EH (cell line): Measurements from ENCODE around the gene EVA1C.
"Not testable (repeated sequence)": the region's sequence is repeated elsewhere in the genome, so short reads cannot be mapped to it uniquely, and the experiment has no call there.

Source experiments
- DNase-seq: peaks from one replicate; pipeline ENCODE4 v3.0.0-alpha.2; 2015; ENCODE audit warnings: low read depth

EVA1C gene

GRCh38 chr21:32424674-32425073 is 12.2 kb downstream of the EVA1C start:
- peak; percentile 23 for DNase-seq

- no peak for DNase-seq
These were observed 13.1 kb downstream of the EVA1C start for GRCh38 chr21:32425628-32426027.

GRCh38 chr21:32426066-32426465 is 13.6 kb downstream of the EVA1C start:
- no peak for DNase-seq

- peak; percentile 84 for DNase-seq
These were observed 14.1 kb downstream of the EVA1C start for GRCh38 chr21:32426592-32427051.

GRCh38 chr21:32427958-32428623 is 15.6 kb downstream of the EVA1C start:
- DNase-seq, result no peak

GRCh38 chr21:32432982-32433660 is 20.6 kb downstream of the EVA1C start:
- not testable (repeated sequence) for DNase-seq

GRCh38 chr21:32437729-32438128 is 25.2 kb downstream of the EVA1C start:
- no peak for DNase-seq

- DNase-seq, result no peak
These were observed 30.2 kb downstream of the EVA1C start for GRCh38 chr21:32442566-32443318.

- no peak for DNase-seq
These were observed 32.6 kb downstream of the EVA1C start for GRCh38 chr21:32445101-32445500.

GRCh38 chr21:32446440-32446839 is 33.9 kb downstream of the EVA1C start:
- not testable (repeated sequence) for DNase-seq

GRCh38 chr21:32447224-32447623 is 34.7 kb downstream of the EVA1C start:
- DNase-seq, result no peak

GRCh38 chr21:32448803-32449594 is 36.5 kb downstream of the EVA1C start:
- DNase-seq, result peak; percentile 89

GRCh38 chr21:32450881-32451701 is 38.6 kb downstream of the EVA1C start:
- DNase-seq, result peak; percentile 86

- DNase-seq, result not testable (repeated sequence)
These were observed 39.7 kb downstream of the EVA1C start for GRCh38 chr21:32452191-32452590.

GRCh38 chr21:32452641-32453040 is 40.1 kb downstream of the EVA1C start:
- no peak for DNase-seq

- DNase-seq, result no peak
These were observed 43.0 kb downstream of the EVA1C start for GRCh38 chr21:32455548-32455947.

- DNase-seq, result peak; percentile 80
These were observed 44.0 kb downstream of the EVA1C start for GRCh38 chr21:32456497-32456918.

GRCh38 chr21:32457360-32457840 is 44.9 kb downstream of the EVA1C start:
- peak; percentile 59 for DNase-seq

GRCh38 chr21:32457962-32458361 is 45.5 kb downstream of the EVA1C start:
- no peak for DNase-seq

GRCh38 chr21:32459972-32460371 is 47.5 kb downstream of the EVA1C start:
- no peak for DNase-seq

GRCh38 chr21:32461503-32461902 is 49.0 kb downstream of the EVA1C start:
- no peak for DNase-seq
